Cardiac fibroblast (primary cell): Measurements from ENCODE around the gene CAMK2N2.

Experiments used
- DNase-seq, 2 donors: peaks; one replicate each; pipeline versions ENCODE4 v3.0.0 to v3.0.0-alpha.2; 2010; ENCODE audit warnings: low read depth in 2 of 2
- H3K4me3 ChIP-seq, 2 donors: replicated peaks in 1 of 2; 1 replicate in 1 of 2; 2 replicates in 1 of 2; pipeline ENCODE4 v1.5.1; 2011; ENCODE audit warnings: low read depth in 2 of 2, low read length in 2 of 2, mild to moderate bottlenecking in 2 of 2, moderate library complexity in 1 of 2
- CTCF ChIP-seq: IDR thresholded peaks from one replicate; pipeline ENCODE4 v1.5.1; 2011; ENCODE audit warnings: low read depth, mild to moderate bottlenecking, low read length, inconsistent platforms

CAMK2N2 gene

DNA sequence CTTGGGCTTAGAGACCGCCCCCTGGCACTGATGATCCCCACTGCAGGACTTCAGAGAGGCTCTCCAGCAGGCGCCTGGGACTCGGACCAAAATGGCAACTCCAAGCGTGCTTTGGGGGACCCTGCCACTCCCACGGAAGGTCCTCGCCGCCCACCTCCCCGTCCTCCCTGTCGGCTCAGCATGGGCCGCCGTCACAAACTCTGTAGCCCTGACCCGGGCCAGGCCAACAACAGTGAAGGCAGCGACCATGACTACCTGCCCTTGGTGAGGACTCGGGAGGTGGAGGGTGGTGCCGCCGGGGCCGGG is 20.3 kb downstream of the CAMK2N2 start:
- DNase-seq: no peak
- TF ChIP-seq CTCF: no peak
- H3K4me3 ChIP-seq: no peak overlapping the region

DNA sequence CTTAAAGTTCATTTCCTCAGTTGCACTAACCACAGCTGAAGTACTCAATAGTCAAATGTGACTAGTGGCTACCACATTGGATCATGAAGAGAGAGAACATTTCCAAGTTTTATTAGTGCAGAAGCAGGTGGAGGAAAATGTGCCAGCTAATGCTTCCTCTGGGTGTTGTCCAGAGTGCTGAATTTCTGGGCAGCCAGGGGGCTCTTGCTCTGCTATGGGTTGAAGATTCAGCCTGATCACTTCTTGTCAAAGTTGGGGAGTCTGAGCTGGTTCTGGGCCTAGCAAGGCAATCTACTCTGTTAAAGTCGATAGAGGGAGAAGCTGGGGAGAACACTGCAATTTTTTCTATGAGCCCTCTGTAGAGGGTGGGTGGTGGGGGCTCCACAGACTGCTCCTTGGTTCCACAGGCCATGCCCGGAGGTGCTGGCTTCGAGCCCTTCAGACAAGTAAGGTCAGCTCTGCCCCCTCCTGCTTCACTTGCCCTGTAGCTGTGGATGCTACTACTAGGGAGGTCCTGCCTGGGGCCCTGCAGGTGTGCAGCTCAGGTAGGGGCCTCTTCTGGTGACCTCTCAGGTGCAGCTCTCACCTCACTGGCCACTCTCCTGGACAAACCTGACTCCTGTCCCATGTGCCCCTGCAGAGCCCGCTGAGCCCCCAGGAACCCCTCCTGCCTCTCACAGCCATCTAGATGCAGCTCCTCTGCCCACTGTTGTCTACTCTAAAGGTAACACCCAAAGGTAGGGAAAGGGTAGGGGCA is 20.8 kb downstream of the CAMK2N2 start:
- DNase-seq: peak; percentile 36 to 39
- no peak overlapping the region for H3K4me3 ChIP-seq
- TF ChIP-seq CTCF: no peak

DNA sequence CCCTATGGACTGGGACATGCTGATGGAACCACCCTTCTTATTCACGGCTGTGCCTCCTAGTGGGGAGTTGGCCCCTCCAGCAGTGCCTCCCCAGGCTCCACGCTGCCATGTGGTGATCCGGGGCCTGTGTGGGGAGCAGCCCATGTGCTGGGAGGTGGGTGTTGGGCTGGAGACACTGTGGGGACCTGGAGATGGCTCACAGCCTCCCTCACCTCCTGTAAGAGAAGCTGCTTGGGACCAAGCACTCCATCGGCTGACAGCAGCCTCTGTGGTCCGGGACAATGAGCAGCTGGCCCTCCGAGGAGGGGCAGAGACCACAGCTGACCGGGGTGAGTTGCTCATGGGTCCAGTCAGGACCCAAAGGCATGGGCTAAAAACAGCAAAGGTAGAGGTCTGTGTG is 21.6 kb downstream of the CAMK2N2 start:
- no peak overlapping the region for H3K4me3 ChIP-seq
- TF ChIP-seq CTCF: no peak

DNA sequence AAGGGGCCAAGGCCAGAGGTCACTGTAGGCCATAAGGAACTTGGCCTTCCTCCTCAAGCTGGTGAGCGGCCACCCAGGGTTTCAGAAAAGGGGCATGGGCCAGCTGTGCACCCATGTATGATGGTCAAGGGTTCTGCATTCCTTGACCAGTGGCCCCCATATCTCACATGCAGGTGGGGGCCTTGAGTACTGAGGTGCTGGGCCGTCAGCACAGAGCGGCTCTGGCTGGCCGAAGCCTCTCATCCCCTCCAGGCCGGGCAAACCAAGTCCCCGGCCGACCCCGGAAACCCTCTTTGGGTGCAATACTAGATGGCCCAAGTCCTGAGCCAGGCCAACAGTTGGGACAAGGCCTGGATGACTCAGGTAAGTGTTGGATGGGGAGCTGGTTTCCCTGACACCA is 22.1 kb downstream of the CAMK2N2 start:
- DNase-seq: no peak
- no peak overlapping the region for H3K4me3 ChIP-seq
- no peak for TF ChIP-seq CTCF

More for the DNA sequence above, 21.6 kb downstream of the CAMK2N2 start:
- no peak for DNase-seq

DNA sequence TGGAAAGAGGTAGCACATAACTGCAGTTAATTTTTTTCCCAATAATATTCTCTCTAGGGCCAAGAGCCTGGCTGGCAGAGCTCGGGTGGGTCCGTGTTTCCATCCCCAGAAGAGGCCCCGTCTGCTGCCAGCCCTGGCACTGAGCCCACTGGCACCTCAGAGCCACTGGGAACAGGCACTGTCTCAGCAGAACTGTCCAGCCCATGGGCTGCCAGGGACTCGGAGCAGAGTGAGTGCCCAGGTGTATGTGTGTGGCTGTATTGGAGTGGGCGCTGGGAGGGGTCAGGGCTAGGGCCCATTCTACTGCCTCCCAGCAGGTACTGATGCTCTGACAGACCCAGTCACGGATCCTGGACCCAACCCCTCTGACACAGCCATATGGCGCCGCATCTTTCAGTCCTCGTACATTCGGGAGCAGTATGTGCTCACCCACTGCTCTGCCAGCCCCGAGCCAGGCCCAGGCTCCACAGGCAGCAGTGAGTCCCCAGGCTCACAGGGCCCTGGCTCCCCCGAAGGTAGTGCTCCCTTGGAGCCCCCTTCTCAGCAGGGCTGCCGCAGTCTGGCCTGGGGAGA is 23.0 kb downstream of the CAMK2N2 start:
- TF ChIP-seq CTCF: no peak
- H3K4me3 ChIP-seq: no peak overlapping the region

DNA sequence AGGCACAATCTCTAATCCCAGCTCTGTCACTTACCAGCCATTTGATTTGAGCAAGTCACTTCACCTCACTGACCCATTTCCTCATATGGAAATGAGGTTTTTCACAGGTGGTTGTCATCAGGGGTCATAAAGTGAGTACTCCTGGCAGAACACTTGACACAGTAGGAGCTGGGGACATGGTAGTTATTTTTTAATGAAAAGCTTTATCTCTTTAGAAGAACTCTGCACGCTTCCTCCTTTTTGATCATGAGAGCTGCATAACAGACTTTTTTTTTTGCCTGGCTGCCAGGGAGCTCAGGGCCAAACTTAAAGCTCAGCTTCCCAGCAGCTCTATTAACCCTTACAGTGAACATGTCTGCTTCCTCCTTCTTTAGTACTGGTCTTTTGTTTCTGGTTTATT is 23.5 kb downstream of the CAMK2N2 start:
- no peak overlapping the region for H3K4me3 ChIP-seq
- DNase-seq: no peak
- TF ChIP-seq CTCF: no peak

More for the DNA sequence above, 23.0 kb downstream of the CAMK2N2 start:
- DNase-seq: no peak
